KMS-11 (cell line): Measurements from ENCODE around the gene SNAP29.

Experiments used
- H2AFZ ChIP-seq: fragments of 200-600 bp; sonication (generic); 2 replicates; pipeline ENCODE4 v1.6.1; 2016; ENCODE audit warnings: antibody characterized with exemption, mixed run types, low read depth
- H3K27ac ChIP-seq: fragments of 200-600 bp; sonication (generic); 2 replicates; pipeline ENCODE4 v1.6.1; 2016; ENCODE audit warnings: mild to moderate bottlenecking, mixed run types
- H3K27me3 ChIP-seq: fragments of 200-600 bp; sonication (generic); 2 replicates; pipeline ENCODE4 v1.6.1; 2017; ENCODE audit warnings: mild to moderate bottlenecking, low read depth, mixed run types, moderate library complexity; ENCODE audit not compliant: insufficient read depth
- H3K36me3 ChIP-seq: fragments of 200-600 bp; sonication (generic); 2 replicates; pipeline ENCODE4 v1.6.1; 2017; ENCODE audit warnings: mild to moderate bottlenecking, mixed run types; ENCODE audit not compliant: insufficient read depth
- H3K4me1 ChIP-seq: fragments of 200-600 bp; sonication (generic); 2 replicates; pipeline ENCODE4 v1.6.1; 2016; ENCODE audit warnings: mild to moderate bottlenecking, low read depth, mixed run types; ENCODE audit not compliant: poor library complexity, severe bottlenecking
- H3K4me2 ChIP-seq: fragments of 200-600 bp; sonication (generic); 2 replicates; pipeline ENCODE4 v1.7.0; 2016; ENCODE audit warnings: mild to moderate bottlenecking, mixed run types
- H3K4me3 ChIP-seq: fragments of 200-600 bp; sonication (generic); IDR thresholded peaks from 2 replicates; pipeline ENCODE4 v1.6.1; 2017; ENCODE audit warnings: low read depth, low read length, mixed read lengths; ENCODE audit not compliant: insufficient read depth
- H3K79me2 ChIP-seq: fragments of 200-600 bp; sonication (generic); 2 replicates; pipeline ENCODE4 v1.6.1; 2016; ENCODE audit warnings: low read depth, mixed run types; ENCODE audit not compliant: insufficient read depth
- H3K9ac ChIP-seq: fragments of 200-600 bp; sonication (generic); 2 replicates; pipeline ENCODE4 v1.6.1; 2016; ENCODE audit warnings: mild to moderate bottlenecking, mixed run types
- H4K20me1 ChIP-seq: fragments of 200-600 bp; sonication (generic); 2 replicates; pipeline ENCODE4 v1.6.1; 2016; ENCODE audit warnings: mild to moderate bottlenecking, mixed run types; ENCODE audit not compliant: insufficient read depth
- CTCF ChIP-seq: fragments of 200-600 bp; sonication (generic); conservative IDR thresholded peaks from 2 replicates; pipeline ENCODE4 v1.6.1; 2017; ENCODE audit warnings: low read depth, mild to moderate bottlenecking, antibody characterized with exemption, low read length, moderate library complexity, mixed read lengths

The SNAP29 gene

GRCh38 chr22:20858615-20859416 lies at the start of gene SNAP29, which contains the start of gene PI4KA:
SNAP29 (plus strand) TSS chr22:20859007; CDS start chr22:20859111, 104 bp downstream.
PI4KA (minus strand) TSS chr22:20858811; CDS start chr22:20858725, 86 bp downstream.
- no peaks in the 10 kb centered on the region for H3K36me3 ChIP-seq
- H3K27me3 ChIP-seq, result no peaks in the 10 kb centered on the region
- H3K4me1 ChIP-seq, result peaks cover 18% of the 10 kb centered on the region
- peaks cover 5% of the 10 kb centered on the region; the same call in 1 of the 2 replicates for H4K20me1 ChIP-seq
- H2AFZ ChIP-seq, result peak within 1 kb of the TSS; percentile 98
- H3K79me2 ChIP-seq, result peaks cover 46% of the 10 kb centered on the region
- H3K4me3 ChIP-seq, result peak within 1 kb of the TSS; percentile 34
- H3K9ac ChIP-seq, result peak within 1 kb of the TSS; percentile 76
- H3K4me2 ChIP-seq, result peak within 1 kb of the TSS; percentile 97
- peak within 1 kb of the TSS; percentile 50 for H3K27ac ChIP-seq
- TF ChIP-seq CTCF, result no peak

- Histone ChIP-seq H3K79me2 (no peaks in the 10 kb centered on the region), H3K4me1 (no peaks in the 10 kb centered on the region), H3K36me3 (no peaks in the 10 kb centered on the region), H3K9ac (no peak overlapping the region), H2AFZ (no peak overlapping the region), H3K27me3 (no peaks in the 10 kb centered on the region), H3K27ac (no peak overlapping the region), H3K4me2 (no peak overlapping the region), H4K20me1 (no peaks in the 10 kb centered on the region), H3K4me3 (no peak overlapping the region)
- no peak for TF ChIP-seq CTCF
Measured at GRCh38 chr22:20809538-20810185, 49.1 kb upstream of the SNAP29 start.

GRCh38 chr22:20810645-20811044 lies 48.2 kb upstream of the SNAP29 start:
- no peak overlapping the region for H3K27ac ChIP-seq
- H3K79me2 ChIP-seq, result no peaks in the 10 kb centered on the region
- no peaks in the 10 kb centered on the region for H3K27me3 ChIP-seq
- no peak overlapping the region for H3K4me3 ChIP-seq
- no peak overlapping the region for H3K9ac ChIP-seq
- H4K20me1 ChIP-seq, result no peaks in the 10 kb centered on the region
- no peaks in the 10 kb centered on the region for H3K4me1 ChIP-seq
- no peak for TF ChIP-seq CTCF
- H3K4me2 ChIP-seq, result no peak overlapping the region
- H3K36me3 ChIP-seq, result no peaks in the 10 kb centered on the region
- H2AFZ ChIP-seq, result no peak overlapping the region

GRCh38 chr22:20811171-20811570 lies 47.6 kb upstream of the SNAP29 start:
- Histone ChIP-seq H3K27me3 (no peaks in the 10 kb centered on the region), H3K4me3 (no peak overlapping the region), H3K36me3 (no peaks in the 10 kb centered on the region), H3K79me2 (no peaks in the 10 kb centered on the region), H4K20me1 (no peaks in the 10 kb centered on the region), H3K9ac (no peak overlapping the region), H3K4me1 (no peaks in the 10 kb centered on the region), H2AFZ (no peak overlapping the region), H3K27ac (no peak overlapping the region), H3K4me2 (no peak overlapping the region)
- TF ChIP-seq CTCF, result no peak
